ENCODE results near the gene PPIB.
"Not testable (repeated sequence)": the region's sequence is repeated elsewhere in the genome, so short reads cannot be mapped to it uniquely, and the experiment has no call there.

The PPIB gene

GRCh38 chr15:64143276-64143675 lies 19.5 kb downstream of the PPIB start:
- FAIRE-seq (no peak), DNase-seq (ENCODE audit: insufficient read length, low spot score) (no peak)

GRCh38 chr15:64141798-64142512 lies 20.9 kb downstream of the PPIB start:
- FAIRE-seq (no peak), DNase-seq (ENCODE audit: insufficient read length, low spot score) (no peak)

GRCh38 chr15:64138331-64138941 lies 24.4 kb downstream of the PPIB start:
- FAIRE-seq (no peak), DNase-seq (ENCODE audit: insufficient read length, low spot score) (no peak)

- no peak for DNase-seq (ENCODE audit: insufficient read length, low spot score)
- no peak for FAIRE-seq
These were observed 25.5 kb downstream of the PPIB start for GRCh38 chr15:64137226-64137833.

GRCh38 chr15:64136347-64136746 lies 26.5 kb downstream of the PPIB start:
- FAIRE-seq (no peak), DNase-seq (ENCODE audit: insufficient read length, low spot score) (no peak)

GRCh38 chr15:64134345-64134829 lies 28.4 kb downstream of the PPIB start:
- no peak for DNase-seq (ENCODE audit: insufficient read length, low spot score)
- FAIRE-seq: no peak

GRCh38 chr15:64133623-64134344 lies 29.0 kb downstream of the PPIB start:
- DNase-seq (ENCODE audit: insufficient read length, low spot score) (no peak), FAIRE-seq (no peak)

- FAIRE-seq (no peak), DNase-seq (ENCODE audit: insufficient read length, low spot score) (no peak)
These were observed 30.6 kb downstream of the PPIB start for GRCh38 chr15:64132217-64132616.

GRCh38 chr15:64131547-64131946 lies 31.3 kb downstream of the PPIB start:
- FAIRE-seq (no peak), DNase-seq (ENCODE audit: insufficient read length, low spot score) (no peak)

GRCh38 chr15:64130159-64130558 lies 32.7 kb downstream of the PPIB start:
- DNase-seq (ENCODE audit: insufficient read length, low spot score) (no peak), FAIRE-seq (no peak)

GRCh38 chr15:64127521-64128270 lies 35.1 kb downstream of the PPIB start:
- DNase-seq (ENCODE audit: insufficient read length, low spot score) (no peak), FAIRE-seq (no peak)

- DNase-seq (ENCODE audit: insufficient read length, low spot score): no peak
- no peak for FAIRE-seq
These were observed 36.8 kb downstream of the PPIB start for GRCh38 chr15:64125978-64126377.

GRCh38 chr15:64122936-64123351 lies 39.9 kb downstream of the PPIB start:
- FAIRE-seq: no peak
- DNase-seq (ENCODE audit: insufficient read length, low spot score): no peak

GRCh38 chr15:64122444-64122843 lies 40.4 kb downstream of the PPIB start:
- FAIRE-seq (no peak), DNase-seq (ENCODE audit: insufficient read length, low spot score) (no peak)

- FAIRE-seq (no peak), DNase-seq (ENCODE audit: insufficient read length, low spot score) (no peak)
These were observed 41.2 kb downstream of the PPIB start for GRCh38 chr15:64121614-64122013.

- not testable (repeated sequence) for DNase-seq (ENCODE audit: insufficient read length, low spot score); FAIRE-seq
These were observed 42.5 kb downstream of the PPIB start for GRCh38 chr15:64120322-64120721.

- DNase-seq (ENCODE audit: insufficient read length, low spot score): no peak
These were observed 44.9 kb downstream of the PPIB start for GRCh38 chr15:64117759-64118487.

GRCh38 chr15:64112904-64113303 lies 49.9 kb downstream of the PPIB start:
- peak; percentile 60 for FAIRE-seq
- no peak for DNase-seq (ENCODE audit: insufficient read length, low spot score)

More at GRCh38 chr15:64117759-64118487, 44.9 kb downstream of the PPIB start:
- no peak for FAIRE-seq

GRCh38 chr15:64112073-64112772 lies 50.6 kb downstream of the PPIB start:
- no peak for FAIRE-seq

More at GRCh38 chr15:64112073-64112772, 50.6 kb downstream of the PPIB start:
- DNase-seq (ENCODE audit: insufficient read length, low spot score): no peak

All from GM19239 (cell line).